Naive thymus-derived CD4-positive, alpha-beta T cell (primary cell): ENCODE results near the gene ARFRP1. TPM values are rescaled to one million over a fixed set of nuclear protein-coding genes. Genes with fewer than 3 reads are reported as not detected.
"Not testable (repeated sequence)": the region's sequence is repeated elsewhere in the genome, so short reads cannot be mapped to it uniquely, and the experiment has no call there.

Experiments
- ATAC-seq: fragments of 150-1000 bp; cut with Tn5 transposase; 2 replicates; pipeline ENCODE4 v1.10.0; 2021; ENCODE audit warnings: mild to moderate bottlenecking, moderate library complexity
- CTCF ChIA-PET: fragments of 350-600 bp; sonication (Branson Sonifier 250); formaldehyde crosslinking; loops from one replicate; lab custom pipeline; 2021; ENCODE audit warnings: antibody characterized with exemption; lab: Charles Lee
- POLR2A ChIA-PET: fragments of 350-600 bp; sonication (Branson Sonifier 250); formaldehyde crosslinking; loops from one replicate; lab custom pipeline; 2021; ENCODE audit warnings: antibody characterized with exemption, inconsistent platforms; lab: Charles Lee
- DNase-seq, 9 donors: peaks; one replicate each; pipeline versions ENCODE4 v3.0.0 to v3.0.0-alpha.2; 2020 to 2022; ENCODE audit warnings: mixed read lengths in 1 of 9
- H3K27ac ChIP-seq: one replicate; pipeline ENCODE4 v1.7.0; 2013; ENCODE audit warnings: mild to moderate bottlenecking, low read depth, low read length, moderate library complexity
- H3K27me3 ChIP-seq, 2 donors: one replicate each; pipeline ENCODE4 v1.7.0; 2013; ENCODE audit warnings: low read length in 2 of 2, mild to moderate bottlenecking in 2 of 2, moderate library complexity in 2 of 2; ENCODE audit not compliant: control insufficient read depth in 2 of 2, insufficient read depth in 2 of 2
- H3K36me3 ChIP-seq, 3 experiments: 1 replicate in 2 of 3; 2 replicates in 1 of 3; pipeline ENCODE4 v1.7.0; 2013; ENCODE audit warnings: low read length in 3 of 3, mild to moderate bottlenecking in 3 of 3, moderate library complexity in 1 of 3; ENCODE audit not compliant: insufficient read depth in 3 of 3, control insufficient read depth in 2 of 3
- H3K4me1 ChIP-seq, 2 donors: one replicate each; pipeline ENCODE4 v1.7.0; 2013; ENCODE audit warnings: low read length in 2 of 2, mild to moderate bottlenecking in 2 of 2, moderate library complexity in 1 of 2; ENCODE audit not compliant: control insufficient read depth in 2 of 2, insufficient read depth in 2 of 2
- H3K4me3 ChIP-seq: 2 replicates; pipeline ENCODE4 v1.7.0; 2013; ENCODE audit warnings: mild to moderate bottlenecking, low read length
- H3K9me3 ChIP-seq, 3 experiments: 1 replicate in 2 of 3; 2 replicates in 1 of 3; pipeline ENCODE4 v1.7.0; 2013; ENCODE audit warnings: low read length in 3 of 3; ENCODE audit not compliant: control insufficient read depth in 2 of 3
- H3K27ac Mint-ChIP-seq, 9 donors: one replicate each; pipeline ENCODE4 v1.8.0; 2020 to 2022; ENCODE audit warnings: mixed read lengths in 9 of 9, mild to moderate bottlenecking in 8 of 9, moderate library complexity in 5 of 9, inconsistent platforms in 2 of 9
- H3K27me3 Mint-ChIP-seq, 5 donors: one replicate each; pipeline ENCODE4 v1.8.0; 2021 to 2022; ENCODE audit warnings: mixed read lengths in 5 of 5, mild to moderate bottlenecking in 1 of 5
- H3K36me3 Mint-ChIP-seq, 5 donors: one replicate each; pipeline ENCODE4 v1.8.0; 2020 to 2022; ENCODE audit warnings: mixed read lengths in 5 of 5, mild to moderate bottlenecking in 3 of 5, inconsistent platforms in 1 of 5
- H3K4me1 Mint-ChIP-seq, 7 donors: one replicate each; pipeline ENCODE4 v1.8.0; 2020 to 2022; ENCODE audit warnings: mixed read lengths in 7 of 7, mild to moderate bottlenecking in 3 of 7, inconsistent platforms in 1 of 7
- H3K4me3 Mint-ChIP-seq, 10 donors: one replicate each; pipeline ENCODE4 v1.8.0; 2020 to 2022; ENCODE audit warnings: mild to moderate bottlenecking in 10 of 10, mixed read lengths in 10 of 10, moderate library complexity in 6 of 10, inconsistent platforms in 2 of 10
- H3K9me3 Mint-ChIP-seq, 11 donors: one replicate each; pipeline ENCODE4 v1.8.0; 2020 to 2022; ENCODE audit warnings: mixed read lengths in 11 of 11, mild to moderate bottlenecking in 4 of 11, inconsistent platforms in 1 of 11, moderate library complexity in 1 of 11
- intact Hi-C, 2 donors: fragments of 100-400 bp; cut with micrococcal nuclease; formaldehyde crosslinking; loops; one replicate each; pipeline ENCODE4 v1.15.1; 2023
- polyA plus RNA-seq, 2 donors: library from polyadenylated mRNA; unstranded; fragments of 300-500 nt; fragmentation: Illumina TruSeq; gene quantifications; one replicate each; pipeline ENCODE4 v1.2.3, GENCODE V29; 2021
- total RNA-seq, 6 experiments: library from RNA in 5 of 6; stranded (reverse) in 5 of 6; gene quantifications; 1 replicate in 5 of 6; 2 replicates in 1 of 6; pipeline ENCODE4 v1.2.3 and lab custom pipeline; 2021 to 2026

The ARFRP1 gene
- total and polyA plus RNA-seq, 7 experiments from 2014 or later, result 55.4 to 108 (median 89.1) TPM

GRCh38 chr20:63732118-63733095, 24.6 kb upstream of the ARFRP1 start:
- CTCF ChIA-PET, result no interaction called here
- Histone ChIP-seq H3K4me1 (peaks cover 50 to 58% of the 10 kb centered on the region in 2 donors), H3K27ac (no peak overlapping the region), H3K9me3 (no peaks in the 10 kb centered on the region), H3K4me3 (no peak overlapping the region), H3K36me3 (peaks cover 0 to 38% (median 0%) of the 10 kb centered on the region in 3 experiments), H3K27me3 (no peaks in the 10 kb centered on the region)
- Mint-ChIP-seq H3K4me1 (peaks cover 27 to 42% (median 38%) of the 10 kb centered on the region in 7 donors), H3K27ac (no peak overlapping the region), H3K4me3 (no peak overlapping the region), H3K36me3 (peaks cover 4 to 36% (median 12%) of the 10 kb centered on the region in 5 donors), H3K27me3 (no peaks in the 10 kb centered on the region), H3K9me3 (no peaks in the 10 kb centered on the region)
- ATAC-seq (no peak), DNase-seq (no peak)
- POLR2A ChIA-PET, result interaction anchor here (0.7 to 9.9 kb wide), 3 partner anchors 20 to 74 kb away, joined by 3 to 137 read pairs (median 3); partner anchors contain the start of genes ARFRP1, RTEL1 and ZGPAT
- intact Hi-C loops, result loop anchor here (10.0 kb wide), 2 partner anchors 132 to 938 kb away; partner anchors contain the start of genes ABHD16B (in 1 of the 2), MRGBP (in 1 of the 2) and TPD52L2 (in 1 of the 2)

DNA sequence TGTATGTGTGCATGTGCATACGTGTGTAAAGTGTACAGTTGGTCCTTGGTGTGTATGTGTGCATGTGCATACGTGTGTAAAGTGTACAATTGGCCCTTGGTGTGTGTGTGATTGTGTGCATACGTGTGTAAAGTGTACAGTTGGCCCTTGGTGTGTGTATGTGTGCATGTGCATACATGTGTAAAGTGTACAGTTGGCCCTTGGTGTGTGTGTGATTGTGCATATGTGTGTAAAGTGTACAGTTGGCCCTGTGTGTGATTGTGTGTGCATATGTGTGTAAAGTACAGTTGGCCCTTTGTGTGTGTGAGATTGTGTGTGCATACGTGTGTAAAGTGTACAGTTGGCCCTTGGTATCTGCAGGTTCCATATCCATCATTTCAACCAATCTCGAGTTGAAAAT, 23.6 kb upstream of the ARFRP1 start:
- ChIA-PET POLR2A (interaction anchor here (0.6 to 1.0 kb wide), 2 partner anchors 24 to 176 kb away, joined by 4 read pairs; partner anchors contain the start of genes ARFRP1 and ZGPAT), CTCF (no interaction called here)
- no peak for ATAC-seq
- peaks cover 26 to 49% (median 41%) of the 10 kb centered on the region in 7 donors for H3K4me1 Mint-ChIP-seq
- DNase-seq, result no peak
- H3K4me1 ChIP-seq, result peaks cover 53 to 67% of the 10 kb centered on the region in 2 donors
- H3K4me3 Mint-ChIP-seq, result no peak overlapping the region
- peaks cover 0 to 5% (median 0%) of the 10 kb centered on the region in 11 donors for H3K9me3 Mint-ChIP-seq
- no peak overlapping the region for H3K27ac ChIP-seq
- H3K27ac Mint-ChIP-seq, result no peak overlapping the region
- no peaks in the 10 kb centered on the region for H3K27me3 ChIP-seq
- H3K36me3 Mint-ChIP-seq, result peaks cover 4 to 39% (median 18%) of the 10 kb centered on the region in 5 donors
- peak overlapping the region; percentile 49 for H3K4me3 ChIP-seq
- H3K36me3 ChIP-seq, result peaks cover 0 to 34% (median 0%) of the 10 kb centered on the region in 3 experiments
- H3K27me3 Mint-ChIP-seq, result no peaks in the 10 kb centered on the region
- no peaks in the 10 kb centered on the region for H3K9me3 ChIP-seq
- intact Hi-C loops, result loop anchor here (2.0 to 10.0 kb wide), 3 partner anchors 25 to 937 kb away; partner anchors contain the start of genes ABHD16B (in 1 of the 2), ARFRP1 (in 1 of the 2), MRGBP (in 1 of the 2) and TPD52L2 (in 1 of the 2)

- H3K27me3 Mint-ChIP-seq, ATAC-seq, H3K9me3 ChIP-seq, H3K27me3 ChIP-seq, DNase-seq, H3K27ac Mint-ChIP-seq: not testable (repeated sequence)
- Histone ChIP-seq H3K4me1 (peaks cover 43 to 56% of the 10 kb centered on the region in 2 donors), H3K27ac (peak overlapping the region; percentile 24), H3K36me3 (peaks cover 0 to 26% (median 0%) of the 10 kb centered on the region in 3 experiments), H3K4me3 (peak overlapping the region; percentile 36)
- intact Hi-C loops, result loop anchor here (1.0 to 10.0 kb wide), 5 partner anchors 9 to 935 kb away; partner anchors contain the start of genes ARFRP1 (in 2 of the 2), ABHD16B (in 1 of the 2), MRGBP (in 1 of the 2) and SLC2A4RG (in 1 of the 2)
- H3K36me3 Mint-ChIP-seq, result peaks cover 8 to 41% (median 21%) of the 10 kb centered on the region in 5 donors
- H3K9me3 Mint-ChIP-seq, result peaks cover 0 to 16% (median 4%) of the 10 kb centered on the region in 11 donors
- H3K4me3 Mint-ChIP-seq, result peak overlapping the region in 1 of 10 donors; percentile 27
- ChIA-PET CTCF (interaction anchor here (0.6 to 0.8 kb wide), 3 partner anchors 10 to 135 kb away, joined by 3 to 5 read pairs (median 3); no protein-coding TSS in a partner anchor), POLR2A (interaction anchor here (0.8 to 3.8 kb wide), 6 partner anchors 7 to 34 kb away, joined by 3 to 24 read pairs (median 4); partner anchors contain the start of genes ARFRP1, LIME1, SLC2A4RG and TNFRSF6B)
- H3K4me1 Mint-ChIP-seq, result peaks cover 18 to 41% (median 32%) of the 10 kb centered on the region in 7 donors
These were observed 22.5 kb upstream of the ARFRP1 start for GRCh38 chr20:63730189-63730733.

DNA sequence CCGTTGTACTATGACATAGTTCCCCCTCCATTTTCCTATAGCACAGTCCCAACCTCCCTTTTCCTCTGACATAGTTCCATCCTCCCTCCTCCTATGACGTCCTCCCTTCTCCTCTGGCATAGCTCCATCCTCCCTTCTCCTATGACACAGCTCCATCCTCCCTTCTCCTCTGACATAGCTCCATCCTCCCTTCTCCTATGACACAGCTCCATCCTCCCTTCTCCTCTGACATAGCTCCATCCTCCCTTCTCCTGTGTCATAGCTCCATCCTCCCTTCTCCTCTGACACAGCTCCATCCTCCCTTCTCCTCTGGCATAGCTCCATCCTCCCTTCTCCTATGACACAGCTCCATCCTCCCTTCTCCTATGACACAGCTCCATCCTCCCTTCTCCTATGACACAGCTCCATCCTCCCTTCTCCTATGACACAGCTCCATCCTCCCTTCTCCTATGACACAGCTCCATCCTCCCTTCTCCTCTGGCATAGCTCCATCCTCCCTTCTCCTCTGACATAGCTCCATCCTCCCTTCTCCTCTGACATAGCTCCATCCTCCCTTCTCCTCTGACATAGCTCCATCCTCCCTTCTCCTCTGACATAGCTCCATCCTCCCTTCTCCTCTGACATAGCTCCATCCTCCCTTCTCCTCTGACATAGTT, 15.3 kb upstream of the ARFRP1 start:
- CTCF ChIA-PET, result interaction anchor here (1.3 to 1.5 kb wide), 2 partner anchors 13 to 17 kb away, joined by 3 read pairs; partner anchors contain the start of gene LIME1
- H3K4me3 Mint-ChIP-seq, H3K27me3 ChIP-seq, H3K27ac ChIP-seq, intact Hi-C loops, H3K27me3 Mint-ChIP-seq, DNase-seq, H3K4me3 ChIP-seq, ATAC-seq, H3K9me3 ChIP-seq: not testable (repeated sequence)
- Mint-ChIP-seq H3K9me3 (peaks cover 4 to 34% (median 13%) of the 10 kb centered on the region in 11 donors), H3K27ac (peak overlapping the region in 3 of 9 donors; percentile 2 to 59 (median 45)), H3K4me1 (peaks cover 23 to 56% (median 38%) of the 10 kb centered on the region in 7 donors), H3K36me3 (peaks cover 18 to 61% (median 39%) of the 10 kb centered on the region in 5 donors)
- POLR2A ChIA-PET, result interaction anchor here (0.8 to 1.1 kb wide), 2 partner anchors 13 to 14 kb away, joined by 3 read pairs; no protein-coding TSS in a partner anchor
- Histone ChIP-seq H3K4me1 (peaks cover 16 to 17% of the 10 kb centered on the region in 2 donors), H3K36me3 (peaks cover 0 to 32% (median under 1%) of the 10 kb centered on the region in 3 experiments)

- POLR2A ChIA-PET, result interaction anchor here (0.6 to 1.0 kb wide), 5 partner anchors 8 to 203 kb away, joined by 3 to 6 read pairs (median 3); partner anchors contain the start of genes ARFRP1 and ZGPAT
- Mint-ChIP-seq H3K9me3 (peaks cover 2 to 41% (median 16%) of the 10 kb centered on the region in 11 donors), H3K4me3 (peak overlapping the region in 1 of 10 donors; percentile 56)
These were observed 11.2 kb upstream of the ARFRP1 start for GRCh38 chr20:63718996-63719395.

More at GRCh38 chr20:63718996-63719395, 11.2 kb upstream of the ARFRP1 start:
- intact Hi-C loops, result no loop called here
- no peak for ATAC-seq
- Mint-ChIP-seq H3K36me3 (peaks cover 18 to 71% (median 54%) of the 10 kb centered on the region in 5 donors), H3K27me3 (no peaks in the 10 kb centered on the region), H3K27ac (peak overlapping the region in 3 of 9 donors; percentile 10 to 42 (median 22)), H3K4me1 (peaks cover 15 to 55% (median 43%) of the 10 kb centered on the region in 7 donors)
- no peak overlapping the region for H3K27ac ChIP-seq
- CTCF ChIA-PET, result interaction anchor here (1.2 to 1.3 kb wide), 2 partner anchors 11 to 17 kb away, joined by 3 to 4 read pairs; partner anchors contain the start of genes ARFRP1, LIME1 and ZGPAT
- peaks cover 3 to 59% (median 5%) of the 10 kb centered on the region in 3 experiments for H3K36me3 ChIP-seq
- peaks cover 0 to 22% (median 0%) of the 10 kb centered on the region in 3 experiments for H3K9me3 ChIP-seq
- H3K4me1 ChIP-seq, result peaks cover 0 to 8% of the 10 kb centered on the region in 2 donors
- H3K4me3 ChIP-seq, result no peak overlapping the region
- H3K27me3 ChIP-seq, result no peaks in the 10 kb centered on the region
- no peak for DNase-seq
